H1 (cell line): ENCODE data around the gene GRIK1.

Source experiments
- BRCA1 ChIP-seq: IDR thresholded peaks from 2 replicates; pipeline ENCODE4 v1.6.1; 2012; ENCODE audit warnings: low read depth, low read length, improper control_type of control experiment
- HDAC2 ChIP-seq, 2 experiments: fragments of 300-600 bp in 1 of 2; sonication (generic) in 1 of 2; IDR thresholded peaks; 2 replicates each; pipeline ENCODE4 v1.6.1; 2011 to 2012; ENCODE audit warnings: low read depth in 2 of 2, low read length in 2 of 2, mild to moderate bottlenecking in 2 of 2, moderate library complexity in 2 of 2, borderline replicate concordance in 1 of 2, inconsistent platforms in 1 of 2
- KDM1A ChIP-seq: fragments of 200-600, 300-600 bp; sonication (generic); IDR thresholded peaks from 2 replicates; pipeline ENCODE4 v1.7.1; 2016; ENCODE audit warnings: mild to moderate bottlenecking, low read length, borderline replicate concordance
- NRF1 ChIP-seq: IDR thresholded peaks from 2 replicates; pipeline ENCODE4 v1.6.1; 2011; ENCODE audit warnings: mild to moderate bottlenecking, low read depth, low read length, improper control_type of control experiment
- POLR2A ChIP-seq, 2 experiments: IDR thresholded peaks; 1 replicate in 1 of 2; 2 replicates in 1 of 2; pipeline ENCODE4 v1.6.1; 2011; ENCODE audit warnings: low read depth in 2 of 2, low read length in 2 of 2, mild to moderate bottlenecking in 2 of 2; ENCODE audit errors: control extremely low read depth in 1 of 2
- RFX5 ChIP-seq: IDR thresholded peaks from 2 replicates; pipeline ENCODE4 v1.6.1; 2011; ENCODE audit warnings: low read depth, low read length, improper control_type of control experiment, borderline replicate concordance
- SUZ12 ChIP-seq: fragments of 200-600 bp; sonication (generic); IDR thresholded peaks from 2 replicates; pipeline ENCODE4 v1.6.1; 2012; ENCODE audit warnings: mild to moderate bottlenecking, inconsistent platforms, low read length, moderate library complexity, mixed read lengths
- TF ChIP-seq, protein P1 (sequence below): IDR thresholded peaks from 2 replicates; pipeline ENCODE4 v1.6.1; 2012; ENCODE audit warnings: inconsistent platforms
- TF ChIP-seq, protein P2 (sequence below), 3 experiments: IDR thresholded peaks; 1 replicate in 2 of 3; 2 replicates in 1 of 3; pipeline versions ENCODE4 v1.5.1 to v1.6.1; 2011; ENCODE audit warnings: low read length in 3 of 3, mild to moderate bottlenecking in 3 of 3, inconsistent platforms in 2 of 3, low read depth in 1 of 3, moderate library complexity in 1 of 3; ENCODE audit not compliant: insufficient read depth in 1 of 3; ENCODE audit errors: control extremely low read depth in 1 of 3

DNA sequence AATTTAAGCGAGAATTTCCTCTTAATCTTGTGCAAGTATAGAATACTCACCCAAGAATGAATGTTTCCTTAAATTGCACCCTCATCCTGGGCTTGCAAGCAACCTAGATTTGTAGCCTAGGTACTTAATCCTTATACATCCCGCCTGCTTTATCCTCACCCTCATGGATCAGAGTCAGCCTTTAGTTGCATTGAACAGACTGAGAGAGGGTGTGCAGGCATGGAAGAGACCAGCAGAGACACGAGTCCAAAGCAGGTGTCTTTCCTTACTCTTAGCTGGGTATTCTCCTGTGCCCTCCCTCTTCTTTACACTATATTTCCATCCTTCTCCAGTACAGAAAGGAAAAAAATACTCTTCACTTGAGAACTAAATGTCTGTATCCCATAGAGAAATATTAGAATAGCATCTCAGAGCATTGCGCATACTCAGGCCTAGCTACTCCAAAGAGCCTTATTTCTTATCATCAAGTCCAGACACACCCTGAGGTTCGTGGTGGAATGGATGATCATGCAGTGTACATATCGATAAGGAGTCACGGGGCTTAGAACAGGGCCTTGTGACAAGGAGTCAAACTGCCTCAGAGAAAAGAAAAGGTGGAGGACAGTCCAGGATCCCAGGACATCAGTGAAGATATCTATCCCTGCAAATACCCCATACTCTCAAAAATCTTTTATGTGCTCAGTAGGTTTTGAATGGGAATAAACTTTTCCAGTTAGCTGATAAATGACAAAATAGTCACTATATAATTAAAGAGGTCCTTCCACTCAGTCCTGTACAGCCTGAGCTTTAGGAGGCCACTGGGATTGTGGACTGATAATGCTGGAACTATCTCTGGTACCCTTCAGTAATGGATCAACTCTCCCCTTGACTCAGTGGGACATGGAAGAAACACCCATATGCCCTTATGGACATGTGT lies 297.9 kb downstream of the GRIK1 start:
- TF ChIP-seq POLR2A (IDR thresholded peaks at IDR 0.05; ENCODE audit: control extremely low read depth in 1 of 2, low read depth in 2 of 2, low read length in 2 of 2) (no peak), BRCA1 (no peak), HDAC2 (IDR thresholded peaks at IDR 0.05; ENCODE audit: borderline replicate concordance in 1 of 2, low read depth in 2 of 2, low read length in 2 of 2) (no peak), RFX5 (no peak), KDM1A (no peak), SUZ12 (no peak), NRF1 (no peak)
- TF ChIP-seq, protein P1, sequence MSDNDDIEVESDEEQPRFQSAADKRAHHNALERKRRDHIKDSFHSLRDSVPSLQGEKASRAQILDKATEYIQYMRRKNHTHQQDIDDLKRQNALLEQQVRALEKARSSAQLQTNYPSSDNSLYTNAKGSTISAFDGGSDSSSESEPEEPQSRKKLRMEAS = no peak
- TF ChIP-seq, protein P2, sequence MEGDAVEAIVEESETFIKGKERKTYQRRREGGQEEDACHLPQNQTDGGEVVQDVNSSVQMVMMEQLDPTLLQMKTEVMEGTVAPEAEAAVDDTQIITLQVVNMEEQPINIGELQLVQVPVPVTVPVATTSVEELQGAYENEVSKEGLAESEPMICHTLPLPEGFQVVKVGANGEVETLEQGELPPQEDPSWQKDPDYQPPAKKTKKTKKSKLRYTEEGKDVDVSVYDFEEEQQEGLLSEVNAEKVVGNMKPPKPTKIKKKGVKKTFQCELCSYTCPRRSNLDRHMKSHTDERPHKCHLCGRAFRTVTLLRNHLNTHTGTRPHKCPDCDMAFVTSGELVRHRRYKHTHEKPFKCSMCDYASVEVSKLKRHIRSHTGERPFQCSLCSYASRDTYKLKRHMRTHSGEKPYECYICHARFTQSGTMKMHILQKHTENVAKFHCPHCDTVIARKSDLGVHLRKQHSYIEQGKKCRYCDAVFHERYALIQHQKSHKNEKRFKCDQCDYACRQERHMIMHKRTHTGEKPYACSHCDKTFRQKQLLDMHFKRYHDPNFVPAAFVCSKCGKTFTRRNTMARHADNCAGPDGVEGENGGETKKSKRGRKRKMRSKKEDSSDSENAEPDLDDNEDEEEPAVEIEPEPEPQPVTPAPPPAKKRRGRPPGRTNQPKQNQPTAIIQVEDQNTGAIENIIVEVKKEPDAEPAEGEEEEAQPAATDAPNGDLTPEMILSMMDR (IDR thresholded peaks at IDR 0.05; ENCODE audit: control extremely low read depth in 1 of 3, insufficient read depth in 1 of 3, low read depth in 1 of 3, low read length in 3 of 3) = no peak
